HG02973 (cell line): ENCODE results near the gene NEK1.
"Not testable (repeated sequence)": the region's sequence is repeated elsewhere in the genome, so short reads cannot be mapped to it uniquely, and the experiment has no call there.

Experiments
- ATAC-seq: cut with Tn5 transposase; IDR thresholded peaks from one replicate; pipeline ENCODE4 v1.9.1; 2021; ENCODE audit warnings: moderate library complexity; ENCODE audit not compliant: unreplicated experiment

NEK1 gene

DNA sequence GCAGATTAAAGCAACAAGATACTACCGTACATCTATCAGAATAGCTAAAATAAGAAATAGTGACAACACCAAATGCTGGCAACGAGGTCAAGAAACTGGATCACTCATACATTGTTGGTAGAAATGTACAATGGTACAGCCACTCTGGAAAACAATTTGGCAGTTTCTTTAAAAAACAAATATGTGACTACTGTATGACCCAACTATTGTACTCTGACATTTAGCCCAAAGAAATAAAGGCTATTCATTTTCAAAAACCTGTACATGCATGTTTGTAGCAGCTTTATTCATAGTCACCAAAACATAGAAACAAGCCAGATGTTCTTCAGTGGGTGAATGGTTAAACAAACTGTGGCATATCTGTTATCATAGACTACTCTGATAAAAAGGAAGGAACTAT lies 16.2 kb upstream of the NEK1 start:
- ATAC-seq: no peak

- ATAC-seq: peak; percentile 73
Observed at GRCh38 chr4:169627307-169627706, 14.9 kb upstream of the NEK1 start.

- peak; percentile 47 for ATAC-seq
Observed at GRCh38 chr4:169626331-169627282, 14.2 kb upstream of the NEK1 start.

GRCh38 chr4:169625886-169626285 lies 13.5 kb upstream of the NEK1 start:
- no peak for ATAC-seq

- ATAC-seq: not testable (repeated sequence)
Observed at GRCh38 chr4:169624012-169624411, 11.6 kb upstream of the NEK1 start.

DNA sequence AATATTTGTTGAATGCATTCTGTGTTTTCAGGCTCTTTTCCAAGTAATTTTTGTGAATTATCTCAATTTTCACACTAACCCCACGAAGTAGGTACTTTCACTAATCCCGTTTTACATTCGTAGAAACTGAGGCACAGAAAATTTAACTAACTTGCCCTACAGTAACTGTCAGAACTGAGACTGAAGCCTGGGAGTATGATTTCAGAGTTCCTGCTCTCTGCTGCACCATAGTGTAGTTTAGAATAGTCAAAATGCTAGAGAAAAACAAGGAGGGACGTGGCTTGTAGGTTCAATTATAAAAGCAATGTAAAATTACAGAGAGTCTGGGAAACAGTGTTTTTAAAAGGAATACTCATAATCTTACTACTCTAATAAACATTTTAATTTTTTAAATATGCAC lies 10.2 kb upstream of the NEK1 start:
- ATAC-seq: no peak

GRCh38 chr4:169621731-169622492 lies 9.5 kb upstream of the NEK1 start:
- ATAC-seq: no peak

GRCh38 chr4:169620880-169621248 lies 8.5 kb upstream of the NEK1 start:
- no peak for ATAC-seq

GRCh38 chr4:169619958-169620879 lies 7.8 kb upstream of the NEK1 start, which contains the start of gene CLCN3:
TSS of gene CLCN3 (plus strand) at chr4:169620578. CDS start at chr4:169635929, 15,351 bp downstream.
- peak; percentile 94 for ATAC-seq

- peak; percentile 35 for ATAC-seq
Observed at GRCh38 chr4:169619518-169619957, 7.2 kb upstream of the NEK1 start.

- no peak for ATAC-seq
Observed at GRCh38 chr4:169618986-169619385, 6.6 kb upstream of the NEK1 start.

GRCh38 chr4:169618286-169618685 lies 5.9 kb upstream of the NEK1 start:
- ATAC-seq: no peak

DNA sequence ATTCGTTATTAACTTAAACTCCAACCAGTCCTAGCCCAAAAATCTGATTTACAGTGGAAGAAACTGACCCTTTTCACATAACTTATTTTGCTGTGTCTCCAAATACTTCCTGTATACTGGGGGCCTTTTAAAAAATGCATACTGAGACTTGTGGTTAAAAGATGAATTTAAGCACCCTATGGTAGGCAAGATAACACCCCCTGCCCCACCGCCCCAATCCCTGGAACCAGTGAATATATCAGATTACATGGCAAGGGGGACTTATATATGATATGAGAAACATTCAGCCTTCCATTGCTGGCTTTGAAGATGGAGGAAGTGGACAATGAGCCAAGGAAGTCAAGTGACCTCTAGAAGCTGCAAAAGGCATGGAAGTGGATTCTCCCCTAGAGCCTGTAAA lies 4.9 kb upstream of the NEK1 start:
- no peak for ATAC-seq

GRCh38 chr4:169616846-169617245 lies 4.5 kb upstream of the NEK1 start:
- ATAC-seq: no peak

- no peak for ATAC-seq
Observed at GRCh38 chr4:169615467-169616106, 3.2 kb upstream of the NEK1 start.

GRCh38 chr4:169612871-169613859 lies 782 bp upstream of the NEK1 start:
- peak; percentile 31 for ATAC-seq

DNA sequence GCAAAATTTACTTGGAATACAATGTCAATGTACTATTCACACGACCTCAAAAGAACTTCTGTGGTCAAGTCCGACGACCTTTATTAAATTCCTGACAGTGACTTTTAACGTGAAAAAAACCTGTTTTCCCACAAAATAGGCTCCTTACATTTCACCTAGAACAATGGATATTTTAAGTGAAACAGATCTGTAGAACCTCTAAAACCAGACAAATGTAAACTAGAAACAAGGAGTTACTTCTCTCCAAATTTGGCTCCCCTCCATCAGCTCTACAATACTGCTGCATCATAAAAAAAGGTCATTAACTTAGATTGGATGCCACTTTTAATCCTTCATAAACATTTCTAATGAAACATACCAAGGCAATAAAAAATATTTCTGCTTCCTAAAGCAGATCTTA lies 1.2 kb downstream of the NEK1 start:
- ATAC-seq: no peak

DNA sequence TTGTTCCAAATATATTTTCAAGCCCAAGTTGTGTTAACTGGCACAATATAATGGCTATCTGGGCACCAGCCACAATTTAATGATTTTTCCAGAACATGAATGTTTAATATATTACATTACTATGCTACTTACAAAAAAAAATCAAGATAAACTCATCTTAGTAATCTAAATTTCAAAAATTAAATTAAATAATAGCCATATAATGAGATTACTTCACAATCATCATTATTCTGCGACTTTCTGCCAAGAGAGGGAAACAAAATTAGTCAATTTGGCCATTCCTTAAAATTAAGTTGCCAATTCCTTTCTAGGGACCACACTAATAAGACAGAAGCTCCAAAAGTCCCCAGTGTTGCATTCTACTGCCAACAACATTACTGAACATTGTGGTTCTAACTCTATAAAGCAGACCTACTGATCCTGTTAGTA lies 7.5 kb downstream of the NEK1 start:
- ATAC-seq: no peak
